HepG2 (cell line): ENCODE results near the gene ARHGAP31. TPM values are rescaled to one million over a fixed set of nuclear protein-coding genes. Genes with fewer than 3 reads are reported as not detected.
A peak's percentile ranks its signal among the peaks of the same experiment; 100 is the strongest.

Source experiments
- NFE2L1 ChIP-seq: sonication (generic); formaldehyde crosslinking; IDR thresholded peaks from 2 replicates; pipeline ENCODE4 v1.4.0; 2020; ENCODE audit warnings: missing genetic modification reagents, mild to moderate bottlenecking, borderline replicate concordance
- POLR2A ChIP-seq, 2 experiments: IDR thresholded peaks; 2 replicates each; pipeline ENCODE4 v1.6.1; 2011; ENCODE audit warnings: low read depth in 2 of 2, low read length in 2 of 2, mild to moderate bottlenecking in 1 of 2, moderate library complexity in 1 of 2; ENCODE audit not compliant: insufficient read depth in 1 of 2
- ZFP41 ChIP-seq: sonication (generic); formaldehyde crosslinking; IDR thresholded peaks from 2 replicates; pipeline ENCODE4 v1.4.0; 2020; ENCODE audit warnings: mild to moderate bottlenecking, missing genetic modification reagents, borderline replicate concordance
- ZFYVE20 ChIP-seq: sonication (generic); formaldehyde crosslinking; IDR thresholded peaks from 2 replicates; pipeline ENCODE4 v1.8.0; 2023; ENCODE audit warnings: low read depth, mild to moderate bottlenecking, moderate library complexity, missing genetic modification reagents, borderline replicate concordance
- ZNF326 ChIP-seq: sonication (generic); formaldehyde crosslinking; IDR thresholded peaks from 2 replicates; pipeline ENCODE4 v1.4.0; 2020; ENCODE audit warnings: missing genetic modification reagents, borderline replicate concordance
- ZNF367 ChIP-seq: sonication (generic); formaldehyde crosslinking; IDR thresholded peaks from 2 replicates; pipeline ENCODE4 v1.4.0; 2020; ENCODE audit warnings: missing genetic modification reagents, borderline replicate concordance
- ZNF737 ChIP-seq: sonication (generic); formaldehyde crosslinking; IDR thresholded peaks from 2 replicates; pipeline ENCODE4 v1.5.0; 2020; ENCODE audit warnings: missing genetic modification reagents, mild to moderate bottlenecking, borderline replicate concordance
- ZNF788 ChIP-seq: sonication (generic); formaldehyde crosslinking; IDR thresholded peaks from 2 replicates; pipeline ENCODE4 v1.5.0; 2020; ENCODE audit warnings: mild to moderate bottlenecking, missing genetic modification reagents, borderline replicate concordance
- polyA plus RNA-seq, 8 experiments: library from polyadenylated mRNA; depleted of rRNA in 3 of 8; stranded (reverse) in 7 of 8; unstranded in 1 of 8; fragments of >200 nt; fragmentation: Illumina TruSeq in 4 of 8; extraction: Trizol in 4 of 8; gene quantifications; 2 replicates each; pipeline versions ENCODE4 v1.2.1 to v1.2.3, GENCODE V29; 2011 to 2016; ENCODE audit warnings: low read depth in 4 of 8, missing spikeins in 1 of 8, mixed read lengths in 1 of 8; ENCODE audit not compliant: insufficient read depth in 1 of 8
- total RNA-seq, 5 experiments: library from RNA; depleted of rRNA; stranded (reverse); fragments of >200 nt; fragmentation: Illumina TruSeq; extraction: Trizol; gene quantifications; 2 replicates each; pipeline ENCODE4 v1.2.3, GENCODE V29; 2016; ENCODE audit warnings: low read depth in 1 of 5
- TF ChIP-seq, protein P1 (sequence below), 2 experiments: IDR thresholded peaks; 2 replicates each; pipeline ENCODE4 v1.6.1; 2011 to 2012; ENCODE audit warnings: low read length in 2 of 2, borderline replicate concordance in 1 of 2, low read depth in 1 of 2, mild to moderate bottlenecking in 1 of 2, moderate library complexity in 1 of 2
- TF ChIP-seq, protein P2 (sequence below): IDR thresholded peaks from 2 replicates; pipeline ENCODE4 v1.6.1; 2016; ENCODE audit warnings: low read depth, control low read depth
- TF ChIP-seq, protein P3 (sequence below), 2 experiments: sonication (generic) in 1 of 2; formaldehyde crosslinking in 1 of 2; IDR thresholded peaks; 2 replicates each; pipeline versions ENCODE4 v1.6.1 to v1.9.0; 2014 to 2022; ENCODE audit warnings: antibody characterized with exemption in 1 of 2, borderline replicate concordance in 1 of 2, inconsistent platforms in 1 of 2, low read depth in 1 of 2, missing genetic modification reagents in 1 of 2
- TF ChIP-seq, protein P4 (sequence below): sonication (generic); formaldehyde crosslinking; IDR thresholded peaks from 2 replicates; pipeline ENCODE4 v1.8.0; 2022; ENCODE audit warnings: missing genetic modification reagents, mild to moderate bottlenecking, borderline replicate concordance

Gene ARHGAP31
- total and polyA plus RNA-seq, 2 of the 13 experiments (the other 11 are each of a cell fraction or from before 2014, with no cell fraction given) = not detected

DNA sequence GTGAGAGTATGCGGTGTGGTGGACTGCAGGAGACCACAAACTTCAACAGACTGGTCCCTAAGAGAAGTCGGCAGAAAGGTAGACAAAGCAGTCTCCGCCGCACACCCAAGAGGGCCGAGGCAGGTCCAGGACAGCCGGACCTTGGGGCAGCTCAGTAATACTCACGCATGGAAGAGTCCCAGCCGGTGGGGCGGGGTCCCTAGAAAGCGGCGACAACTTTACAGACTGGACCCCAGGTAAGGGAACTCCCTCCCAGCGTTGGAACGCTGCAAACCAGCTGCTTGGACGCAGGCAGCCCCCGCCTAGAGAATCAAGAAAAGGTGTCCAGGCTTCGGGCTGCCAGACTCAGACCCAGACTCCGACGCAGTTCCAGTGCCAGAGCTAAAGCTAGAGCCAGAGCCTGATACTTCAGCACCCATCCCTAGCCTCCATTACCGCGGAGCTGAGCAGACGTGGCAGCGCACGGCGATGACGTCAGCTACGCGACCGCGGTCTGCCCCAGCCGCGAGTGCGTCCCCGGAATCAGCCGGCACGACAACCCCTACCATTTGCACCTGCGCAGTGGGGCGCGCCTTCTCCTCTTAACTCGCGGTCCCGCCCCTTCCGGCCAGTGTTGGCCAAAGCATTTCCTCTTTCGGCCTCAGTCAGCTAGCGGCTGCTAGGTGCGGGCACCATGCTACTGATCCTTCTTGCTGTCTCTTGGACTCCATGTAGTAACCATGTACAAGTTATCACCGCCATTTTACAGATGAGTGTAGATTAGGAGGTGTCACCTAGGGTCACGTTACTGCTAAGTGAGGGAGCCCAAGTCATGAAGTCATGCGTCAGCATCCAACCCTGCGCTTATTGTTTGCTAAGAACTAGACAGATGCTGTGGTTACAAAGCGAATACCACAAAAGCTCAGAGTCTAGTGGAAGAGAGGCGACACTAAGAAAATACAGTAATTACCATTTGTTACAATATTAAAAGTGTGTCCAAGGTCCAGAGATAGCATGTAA lies 169.3 kb downstream of the ARHGAP31 start, which contains the start of gene TMEM39A (continued):
- TF ChIP-seq, protein P1, sequence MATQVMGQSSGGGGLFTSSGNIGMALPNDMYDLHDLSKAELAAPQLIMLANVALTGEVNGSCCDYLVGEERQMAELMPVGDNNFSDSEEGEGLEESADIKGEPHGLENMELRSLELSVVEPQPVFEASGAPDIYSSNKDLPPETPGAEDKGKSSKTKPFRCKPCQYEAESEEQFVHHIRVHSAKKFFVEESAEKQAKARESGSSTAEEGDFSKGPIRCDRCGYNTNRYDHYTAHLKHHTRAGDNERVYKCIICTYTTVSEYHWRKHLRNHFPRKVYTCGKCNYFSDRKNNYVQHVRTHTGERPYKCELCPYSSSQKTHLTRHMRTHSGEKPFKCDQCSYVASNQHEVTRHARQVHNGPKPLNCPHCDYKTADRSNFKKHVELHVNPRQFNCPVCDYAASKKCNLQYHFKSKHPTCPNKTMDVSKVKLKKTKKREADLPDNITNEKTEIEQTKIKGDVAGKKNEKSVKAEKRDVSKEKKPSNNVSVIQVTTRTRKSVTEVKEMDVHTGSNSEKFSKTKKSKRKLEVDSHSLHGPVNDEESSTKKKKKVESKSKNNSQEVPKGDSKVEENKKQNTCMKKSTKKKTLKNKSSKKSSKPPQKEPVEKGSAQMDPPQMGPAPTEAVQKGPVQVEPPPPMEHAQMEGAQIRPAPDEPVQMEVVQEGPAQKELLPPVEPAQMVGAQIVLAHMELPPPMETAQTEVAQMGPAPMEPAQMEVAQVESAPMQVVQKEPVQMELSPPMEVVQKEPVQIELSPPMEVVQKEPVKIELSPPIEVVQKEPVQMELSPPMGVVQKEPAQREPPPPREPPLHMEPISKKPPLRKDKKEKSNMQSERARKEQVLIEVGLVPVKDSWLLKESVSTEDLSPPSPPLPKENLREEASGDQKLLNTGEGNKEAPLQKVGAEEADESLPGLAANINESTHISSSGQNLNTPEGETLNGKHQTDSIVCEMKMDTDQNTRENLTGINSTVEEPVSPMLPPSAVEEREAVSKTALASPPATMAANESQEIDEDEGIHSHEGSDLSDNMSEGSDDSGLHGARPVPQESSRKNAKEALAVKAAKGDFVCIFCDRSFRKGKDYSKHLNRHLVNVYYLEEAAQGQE (IDR thresholded peaks at IDR 0.05; ENCODE audit: borderline replicate concordance in 1 of 2, low read depth in 1 of 2, low read length in 2 of 2) = peak in 1 of 2 experiments; percentile 59; a peak in 1 of 4 replicates
- TF ChIP-seq, protein P2, sequence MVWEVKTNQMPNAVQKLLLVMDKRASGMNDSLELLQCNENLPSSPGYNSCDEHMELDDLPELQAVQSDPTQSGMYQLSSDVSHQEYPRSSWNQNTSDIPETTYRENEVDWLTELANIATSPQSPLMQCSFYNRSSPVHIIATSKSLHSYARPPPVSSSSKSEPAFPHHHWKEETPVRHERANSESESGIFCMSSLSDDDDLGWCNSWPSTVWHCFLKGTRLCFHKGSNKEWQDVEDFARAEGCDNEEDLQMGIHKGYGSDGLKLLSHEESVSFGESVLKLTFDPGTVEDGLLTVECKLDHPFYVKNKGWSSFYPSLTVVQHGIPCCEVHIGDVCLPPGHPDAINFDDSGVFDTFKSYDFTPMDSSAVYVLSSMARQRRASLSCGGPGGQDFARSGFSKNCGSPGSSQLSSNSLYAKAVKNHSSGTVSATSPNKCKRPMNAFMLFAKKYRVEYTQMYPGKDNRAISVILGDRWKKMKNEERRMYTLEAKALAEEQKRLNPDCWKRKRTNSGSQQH (CRISPR knock-in tag) = peak; percentile 69; the same call in 1 of the 2 replicates
- TF ChIP-seq ZFYVE20 (CRISPR knock-in tag) (no peak), ZFP41 (no peak; the same call in 1 of the 2 replicates), ZNF367 (CRISPR knock-in tag) (0 out of 2 replicates have a peak, but pooled peaks have one; percentile 16), ZNF788 (CRISPR knock-in tag) (peak; percentile 94; the same call in 1 of the 2 replicates), ZNF737 (no peak), NFE2L1 (CRISPR knock-in tag) (no peak), POLR2A (IDR thresholded peaks at IDR 0.05; ENCODE audit: insufficient read depth in 1 of 2, low read depth in 2 of 2, low read length in 2 of 2) (peak; percentile 98 to 99), ZNF326 (no peak)
- TF ChIP-seq, protein P3, sequence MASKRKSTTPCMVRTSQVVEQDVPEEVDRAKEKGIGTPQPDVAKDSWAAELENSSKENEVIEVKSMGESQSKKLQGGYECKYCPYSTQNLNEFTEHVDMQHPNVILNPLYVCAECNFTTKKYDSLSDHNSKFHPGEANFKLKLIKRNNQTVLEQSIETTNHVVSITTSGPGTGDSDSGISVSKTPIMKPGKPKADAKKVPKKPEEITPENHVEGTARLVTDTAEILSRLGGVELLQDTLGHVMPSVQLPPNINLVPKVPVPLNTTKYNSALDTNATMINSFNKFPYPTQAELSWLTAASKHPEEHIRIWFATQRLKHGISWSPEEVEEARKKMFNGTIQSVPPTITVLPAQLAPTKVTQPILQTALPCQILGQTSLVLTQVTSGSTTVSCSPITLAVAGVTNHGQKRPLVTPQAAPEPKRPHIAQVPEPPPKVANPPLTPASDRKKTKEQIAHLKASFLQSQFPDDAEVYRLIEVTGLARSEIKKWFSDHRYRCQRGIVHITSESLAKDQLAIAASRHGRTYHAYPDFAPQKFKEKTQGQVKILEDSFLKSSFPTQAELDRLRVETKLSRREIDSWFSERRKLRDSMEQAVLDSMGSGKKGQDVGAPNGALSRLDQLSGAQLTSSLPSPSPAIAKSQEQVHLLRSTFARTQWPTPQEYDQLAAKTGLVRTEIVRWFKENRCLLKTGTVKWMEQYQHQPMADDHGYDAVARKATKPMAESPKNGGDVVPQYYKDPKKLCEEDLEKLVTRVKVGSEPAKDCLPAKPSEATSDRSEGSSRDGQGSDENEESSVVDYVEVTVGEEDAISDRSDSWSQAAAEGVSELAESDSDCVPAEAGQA (IDR thresholded peaks at IDR 0.05; ENCODE audit: low read depth) = peak; percentile 97
- TF ChIP-seq, protein P3 (CRISPR knock-in tag; IDR thresholded peaks at IDR 0.05; ENCODE audit: borderline replicate concordance) = no peak
- TF ChIP-seq, protein P4, sequence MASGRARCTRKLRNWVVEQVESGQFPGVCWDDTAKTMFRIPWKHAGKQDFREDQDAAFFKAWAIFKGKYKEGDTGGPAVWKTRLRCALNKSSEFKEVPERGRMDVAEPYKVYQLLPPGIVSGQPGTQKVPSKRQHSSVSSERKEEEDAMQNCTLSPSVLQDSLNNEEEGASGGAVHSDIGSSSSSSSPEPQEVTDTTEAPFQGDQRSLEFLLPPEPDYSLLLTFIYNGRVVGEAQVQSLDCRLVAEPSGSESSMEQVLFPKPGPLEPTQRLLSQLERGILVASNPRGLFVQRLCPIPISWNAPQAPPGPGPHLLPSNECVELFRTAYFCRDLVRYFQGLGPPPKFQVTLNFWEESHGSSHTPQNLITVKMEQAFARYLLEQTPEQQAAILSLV = peak; percentile 87; the same call in 1 of the 2 replicates
